OCI-LY7 (cell line): ENCODE data around the gene DPYSL5. TPM values are rescaled to one million over a fixed set of nuclear protein-coding genes. Genes with fewer than 3 reads are reported as not detected.

Experiments used
- BruUV-seq: library from RNA; stranded (reverse); fragments of 400-500 nt; replicated peaks from 2 replicates; lab custom pipeline; 2021; lab: Mats Ljungman, UMichigan
- CTCF ChIA-PET: fragments of 300-600 bp; sonication (Branson Sonifier 250); formaldehyde crosslinking; loops from one replicate; lab custom pipeline; 2022; ENCODE audit warnings: antibody characterized with exemption; ENCODE audit not compliant: unreplicated experiment; lab: Charles Lee
- POLR2A ChIA-PET: fragments of 300-600 bp; sonication (Branson Sonifier 250); formaldehyde crosslinking; loops from one replicate; lab custom pipeline; 2022; ENCODE audit warnings: antibody characterized with exemption; lab: Charles Lee
- DNase-seq: peaks from one replicate; pipeline ENCODE4 v3.0.0-alpha.2; 2015; ENCODE audit warnings: low spot score
- H2AFZ ChIP-seq: fragments of 200-600 bp; sonication (generic), shearing (Covaris generic); 2 replicates; pipeline ENCODE4 v1.6.1; 2014; ENCODE audit warnings: mild to moderate bottlenecking, antibody characterized with exemption, low read length, moderate library complexity
- H3K27ac ChIP-seq: fragments of 200-600 bp; sonication (generic); 2 replicates; pipeline ENCODE4 v1.5.1; 2014; ENCODE audit warnings: mixed run types, low read depth, mild to moderate bottlenecking, moderate library complexity, low read length, inconsistent platforms; ENCODE audit not compliant: poor library complexity, severe bottlenecking
- H3K36me3 ChIP-seq: fragments of 200-600 bp; sonication (generic); 2 replicates; pipeline ENCODE4 v1.6.1; 2014; ENCODE audit warnings: mild to moderate bottlenecking, antibody characterized with exemption, low read length, moderate library complexity, mixed read lengths; ENCODE audit not compliant: insufficient read depth
- H3K4me1 ChIP-seq: fragments of 200-600 bp; sonication (generic); 2 replicates; pipeline ENCODE4 v1.5.1; 2014; ENCODE audit warnings: mild to moderate bottlenecking, low read length; ENCODE audit not compliant: insufficient read depth, poor library complexity, severe bottlenecking
- H3K4me2 ChIP-seq: fragments of 200-600 bp; sonication (generic); 2 replicates; pipeline ENCODE4 v1.6.1; 2014; ENCODE audit warnings: mild to moderate bottlenecking, low read length
- H3K4me3 ChIP-seq: fragments of 200-600 bp; sonication (generic); 2 replicates; pipeline ENCODE4 v1.5.1; 2014; ENCODE audit warnings: mild to moderate bottlenecking, low read depth, low read length; ENCODE audit not compliant: poor library complexity, severe bottlenecking
- H3K79me2 ChIP-seq: fragments of 200-600 bp; sonication (generic); 2 replicates; pipeline ENCODE4 v1.6.1; 2016; ENCODE audit warnings: low read depth, mild to moderate bottlenecking, low read length, moderate library complexity, mixed read lengths; ENCODE audit not compliant: insufficient read depth
- H3K9me2 ChIP-seq: fragments of 200-600 bp; sonication (generic); 2 replicates; pipeline ENCODE4 v1.6.1; 2016; ENCODE audit warnings: mild to moderate bottlenecking, low read length, mixed read lengths; ENCODE audit not compliant: insufficient read depth
- H3K9me3 ChIP-seq: fragments of 200-600 bp; sonication (generic); 2 replicates; pipeline ENCODE4 v1.6.1; 2014; ENCODE audit warnings: mild to moderate bottlenecking, mixed run types, low read length, mixed read lengths
- H4K20me1 ChIP-seq: fragments of 200-600 bp; sonication (generic); 2 replicates; pipeline ENCODE4 v1.6.1; 2014; ENCODE audit warnings: mild to moderate bottlenecking, antibody characterized with exemption, low read length, moderate library complexity, mixed read lengths; ENCODE audit not compliant: insufficient read depth
- EZH2phosphoT487 ChIP-seq: fragments of 200-600 bp; sonication (generic); IDR thresholded peaks from 2 replicates; pipeline ENCODE4 v1.6.1; 2018; ENCODE audit warnings: low read depth, borderline replicate concordance, mild to moderate bottlenecking, mixed run types, antibody characterized with exemption, low read length, moderate library complexity, mixed read lengths
- intact Hi-C: fragments of 100-400 bp; cut with micrococcal nuclease; formaldehyde crosslinking; loops from one replicate; pipeline ENCODE4 v1.10.0; 2022; ENCODE audit not compliant: unreplicated experiment
- total RNA-seq, 2 experiments: library from RNA; depleted of rRNA in 1 of 2; stranded (reverse); fragments of >200 nt in 1 of 2; shearing (Covaris generic) in 1 of 2; gene quantifications; 2 replicates each; pipeline ENCODE4 v1.2.3, GENCODE V29; 2014 to 2022
- TF ChIP-seq, protein P1 (sequence below): fragments of 200-600 bp; sonication (generic); conservative IDR thresholded peaks from 2 replicates; pipeline ENCODE4 v1.5.1; 2014; ENCODE audit warnings: mild to moderate bottlenecking, antibody characterized with exemption, low read length, moderate library complexity, mixed read lengths

DPYSL5 gene
- total RNA-seq, 2 experiments from 2014 or later = not detected

- intact Hi-C loops = no loop called here
Observed at GRCh38 chr2:26905341-26906198, 57.6 kb downstream of the DPYSL5 start.

DNA sequence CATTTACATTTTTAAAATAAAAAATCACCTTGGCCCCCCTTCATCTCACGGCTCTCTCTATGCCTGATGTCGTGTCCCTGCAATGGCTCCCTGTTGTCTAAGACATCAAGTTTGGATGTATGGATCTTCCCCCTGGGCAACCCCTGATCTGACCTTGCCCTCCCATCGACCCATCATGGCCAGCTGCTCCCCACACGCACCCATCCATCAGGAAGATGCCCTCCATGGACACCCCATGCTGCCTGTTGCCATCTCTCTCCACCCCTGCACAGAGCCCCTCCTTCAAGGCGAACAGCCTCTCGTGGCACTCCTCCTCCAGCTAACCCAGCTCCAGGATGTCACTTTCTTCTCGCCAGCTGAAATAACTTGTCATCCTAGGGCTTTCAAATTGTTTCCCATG lies 59.5 kb downstream of the DPYSL5 start:
- no peaks in the 10 kb centered on the region for H3K79me2 ChIP-seq
- no peaks in the 10 kb centered on the region for H3K36me3 ChIP-seq
- H3K9me2 ChIP-seq = no peaks in the 10 kb centered on the region
- H3K4me1 ChIP-seq = no peaks in the 10 kb centered on the region
- no peak for DNase-seq
- no peak overlapping the region for H2AFZ ChIP-seq
- TF ChIP-seq EZH2phosphoT487 = no peak
- TF ChIP-seq, protein P1, sequence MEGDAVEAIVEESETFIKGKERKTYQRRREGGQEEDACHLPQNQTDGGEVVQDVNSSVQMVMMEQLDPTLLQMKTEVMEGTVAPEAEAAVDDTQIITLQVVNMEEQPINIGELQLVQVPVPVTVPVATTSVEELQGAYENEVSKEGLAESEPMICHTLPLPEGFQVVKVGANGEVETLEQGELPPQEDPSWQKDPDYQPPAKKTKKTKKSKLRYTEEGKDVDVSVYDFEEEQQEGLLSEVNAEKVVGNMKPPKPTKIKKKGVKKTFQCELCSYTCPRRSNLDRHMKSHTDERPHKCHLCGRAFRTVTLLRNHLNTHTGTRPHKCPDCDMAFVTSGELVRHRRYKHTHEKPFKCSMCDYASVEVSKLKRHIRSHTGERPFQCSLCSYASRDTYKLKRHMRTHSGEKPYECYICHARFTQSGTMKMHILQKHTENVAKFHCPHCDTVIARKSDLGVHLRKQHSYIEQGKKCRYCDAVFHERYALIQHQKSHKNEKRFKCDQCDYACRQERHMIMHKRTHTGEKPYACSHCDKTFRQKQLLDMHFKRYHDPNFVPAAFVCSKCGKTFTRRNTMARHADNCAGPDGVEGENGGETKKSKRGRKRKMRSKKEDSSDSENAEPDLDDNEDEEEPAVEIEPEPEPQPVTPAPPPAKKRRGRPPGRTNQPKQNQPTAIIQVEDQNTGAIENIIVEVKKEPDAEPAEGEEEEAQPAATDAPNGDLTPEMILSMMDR = no peak
- no peak overlapping the region for H3K4me3 ChIP-seq
- no peaks in the 10 kb centered on the region for H3K9me3 ChIP-seq
- no TSS peak for BruUV-seq
- H4K20me1 ChIP-seq = no peaks in the 10 kb centered on the region
- H3K27ac ChIP-seq = no peak overlapping the region
- H3K4me2 ChIP-seq = no peak overlapping the region
- ChIA-PET POLR2A (no interaction called here), CTCF (no interaction called here)
- intact Hi-C loops = no loop called here

More at GRCh38 chr2:26905341-26906198, 57.6 kb downstream of the DPYSL5 start:
- ChIA-PET CTCF (no interaction called here), POLR2A (no interaction called here)
- H3K9me2 ChIP-seq = no peaks in the 10 kb centered on the region
- no peak overlapping the region for H2AFZ ChIP-seq
- DNase-seq = no peak
- H3K4me3 ChIP-seq = no peak overlapping the region
- no peaks in the 10 kb centered on the region for H3K79me2 ChIP-seq
- H4K20me1 ChIP-seq = no peaks in the 10 kb centered on the region
- H3K4me1 ChIP-seq = no peaks in the 10 kb centered on the region
- H3K9me3 ChIP-seq = no peaks in the 10 kb centered on the region
- TF ChIP-seq, protein P1 = no peak
- TF ChIP-seq EZH2phosphoT487 = no peak
- H3K36me3 ChIP-seq = no peaks in the 10 kb centered on the region
- no peak overlapping the region for H3K4me2 ChIP-seq
- BruUV-seq = no TSS peak
- no peak overlapping the region for H3K27ac ChIP-seq

DNA sequence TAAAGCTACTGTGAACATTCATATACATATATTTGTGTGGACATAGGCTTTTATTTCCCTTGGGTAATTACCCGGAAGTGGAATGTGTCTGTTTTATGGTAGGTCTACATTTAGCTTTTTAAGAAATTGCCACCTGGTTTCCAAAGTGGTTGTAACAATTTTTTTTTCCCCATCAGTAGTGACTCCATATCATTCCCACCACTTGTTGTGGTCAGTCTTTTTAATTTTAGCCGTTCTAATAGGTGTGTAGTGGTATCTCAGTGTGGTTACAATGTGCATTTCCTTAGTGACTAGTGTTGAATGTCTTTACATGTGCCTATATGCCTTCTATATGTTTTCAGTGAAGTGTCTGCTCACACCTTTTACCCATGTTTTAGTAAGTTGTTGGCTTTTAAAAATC lies 62.2 kb downstream of the DPYSL5 start:
- H3K36me3 ChIP-seq = no peaks in the 10 kb centered on the region
- TF ChIP-seq, protein P1 = no peak
- no peak for TF ChIP-seq EZH2phosphoT487
- H3K4me3 ChIP-seq = no peak overlapping the region
- ChIA-PET CTCF (no interaction called here), POLR2A (no interaction called here)
- no peaks in the 10 kb centered on the region for H3K79me2 ChIP-seq
- H4K20me1 ChIP-seq = no peaks in the 10 kb centered on the region
- DNase-seq = no peak
- H3K4me2 ChIP-seq = no peak overlapping the region
- no peaks in the 10 kb centered on the region for H3K9me2 ChIP-seq
- no peak overlapping the region for H3K27ac ChIP-seq
- no peaks in the 10 kb centered on the region for H3K9me3 ChIP-seq
- intact Hi-C loops = no loop called here
- BruUV-seq = no TSS peak
- H2AFZ ChIP-seq = no peak overlapping the region
- no peaks in the 10 kb centered on the region for H3K4me1 ChIP-seq
